Natural killer cell (primary cell): ENCODE measurements around the gene RIPOR2. TPM values are rescaled to one million over a fixed set of nuclear protein-coding genes. Genes with fewer than 3 reads are reported as not detected.

Source experiments
- ATAC-seq, 3 donors: fragments of 150-1000 bp in 2 of 3; fragments of 200-7000 bp in 1 of 3; cut with Tn5 transposase; 1 replicate in 1 of 3; 2 replicates in 2 of 3; pipeline ENCODE4 v1.10.0; 2021; ENCODE audit warnings: mild to moderate bottlenecking in 2 of 3, moderate library complexity in 2 of 3
- DNase-seq, 2 donors: peaks; one replicate each; pipeline versions ENCODE4 v3.0.0 to v3.0.0-alpha.2; 2013 to 2021; ENCODE audit warnings: mixed read lengths in 1 of 2
- H3K27ac ChIP-seq: one replicate; pipeline ENCODE4 v1.5.1; 2013; ENCODE audit warnings: mild to moderate bottlenecking, low read length
- H3K27me3 ChIP-seq: one replicate; pipeline ENCODE4 v1.6.1; 2013; ENCODE audit warnings: low read length; ENCODE audit not compliant: control insufficient read depth, insufficient read depth
- H3K36me3 ChIP-seq: one replicate; pipeline ENCODE4 v1.6.1; 2013; ENCODE audit warnings: low read length; ENCODE audit not compliant: control insufficient read depth, insufficient read depth
- H3K4me1 ChIP-seq: one replicate; pipeline ENCODE4 v1.6.1; 2013; ENCODE audit warnings: low read length; ENCODE audit not compliant: control insufficient read depth, insufficient read depth
- H3K4me3 ChIP-seq: one replicate; pipeline ENCODE4 v1.5.1; 2013; ENCODE audit warnings: low read length
- H3K9me3 ChIP-seq: one replicate; pipeline ENCODE4 v1.6.1; 2013; ENCODE audit warnings: low read length; ENCODE audit not compliant: control insufficient read depth, insufficient read depth
- H3K27ac Mint-ChIP-seq, 2 donors: one replicate each; pipeline ENCODE4 v1.8.0; 2022; ENCODE audit warnings: mild to moderate bottlenecking in 2 of 2, mixed read lengths in 2 of 2, moderate library complexity in 1 of 2
- H3K27me3 Mint-ChIP-seq, 2 donors: one replicate each; pipeline ENCODE4 v1.8.0; 2022; ENCODE audit warnings: low read depth in 2 of 2, mixed read lengths in 2 of 2
- H3K36me3 Mint-ChIP-seq: one replicate; pipeline ENCODE4 v1.8.0; 2022; ENCODE audit warnings: mixed read lengths
- H3K4me1 Mint-ChIP-seq, 2 donors: one replicate each; pipeline ENCODE4 v1.8.0; 2022; ENCODE audit warnings: mixed read lengths in 2 of 2
- H3K4me3 Mint-ChIP-seq: one replicate; pipeline ENCODE4 v1.8.0; 2022; ENCODE audit warnings: mild to moderate bottlenecking, moderate library complexity, mixed read lengths
- H3K9me3 Mint-ChIP-seq, 2 donors: one replicate each; pipeline ENCODE4 v1.8.0; 2022; ENCODE audit warnings: mixed read lengths in 2 of 2
- CTCF ChIP-seq: fragments of 200-600 bp; IDR thresholded peaks from one replicate; pipeline ENCODE4 v1.8.0; 2022; ENCODE audit warnings: antibody characterized with exemption
- WGBS: methylation state at CpG from one replicate; pipeline ENCODE4 v1.1.7; 2013; ENCODE audit warnings: missing lambda C conversion rate; ENCODE audit not compliant: insufficient coverage; 5-methylcytosine and 5-hydroxymethylcytosine counted together
- intact Hi-C: fragments of 100-400 bp; cut with micrococcal nuclease; formaldehyde crosslinking; loops from one replicate; pipeline ENCODE4 v1.14.2; 2022
- total RNA-seq, 4 donors: library from RNA; stranded (reverse); fragments of 120-200 nt in 1 of 4; gene quantifications; one replicate each; pipeline versions ENCODE4 v1.2.3 to v1.2.4, GENCODE V29; 2013 to 2022

The RIPOR2 gene
- total RNA-seq, 3 donors from 2014 or later (not counting 1 experiment from before 2014, with no cell fraction given): 234 to 312 (median 299) TPM

DNA sequence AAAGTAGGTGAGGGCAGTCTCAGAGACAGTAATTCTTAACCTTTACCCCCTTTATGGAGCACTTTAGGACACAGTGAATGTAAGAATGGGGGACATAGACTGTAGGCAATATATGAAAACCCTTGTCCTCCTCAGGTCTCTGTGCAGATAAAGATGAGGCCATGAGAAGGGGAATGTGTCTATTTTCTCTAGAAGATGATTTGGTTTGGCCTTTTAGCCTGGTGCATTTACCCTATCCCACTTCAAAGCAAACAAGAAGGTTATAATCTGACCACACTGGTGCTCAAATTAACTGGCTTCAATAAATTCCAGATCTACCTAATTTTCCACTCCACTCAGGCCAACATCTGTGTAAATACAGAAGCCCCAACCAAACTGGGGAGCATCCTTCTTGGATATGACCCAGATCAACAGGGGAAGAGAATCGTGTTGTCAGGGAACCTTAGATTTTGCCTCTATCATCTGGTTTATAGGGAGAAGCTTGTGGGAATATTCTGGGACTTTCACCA is 42.4 kb downstream of the RIPOR2 start:
- intact Hi-C loops: no loop called here
- H3K4me3 ChIP-seq: no peak overlapping the region
- peaks cover 57% of the 10 kb centered on the region for H3K4me1 ChIP-seq
- H3K27ac ChIP-seq: peak overlapping the region; percentile 46
- peaks cover 68 to 75% of the 10 kb centered on the region in 2 donors for H3K4me1 Mint-ChIP-seq
- 100% methylated on average over 1 of the region's 1 CpG for WGBS
- no peaks in the 10 kb centered on the region for H3K9me3 ChIP-seq
- H3K9me3 Mint-ChIP-seq: no peaks in the 10 kb centered on the region
- H3K27me3 ChIP-seq: no peaks in the 10 kb centered on the region
- DNase-seq (no peak), ATAC-seq (no peak)
- H3K27ac Mint-ChIP-seq: peak overlapping the region; percentile 89 to 93
- peak overlapping the region; percentile 47 for H3K4me3 Mint-ChIP-seq
- H3K36me3 Mint-ChIP-seq: no peaks in the 10 kb centered on the region
- peaks cover 53% of the 10 kb centered on the region for H3K36me3 ChIP-seq
- H3K27me3 Mint-ChIP-seq: no peaks in the 10 kb centered on the region
- TF ChIP-seq CTCF: no peak

DNA sequence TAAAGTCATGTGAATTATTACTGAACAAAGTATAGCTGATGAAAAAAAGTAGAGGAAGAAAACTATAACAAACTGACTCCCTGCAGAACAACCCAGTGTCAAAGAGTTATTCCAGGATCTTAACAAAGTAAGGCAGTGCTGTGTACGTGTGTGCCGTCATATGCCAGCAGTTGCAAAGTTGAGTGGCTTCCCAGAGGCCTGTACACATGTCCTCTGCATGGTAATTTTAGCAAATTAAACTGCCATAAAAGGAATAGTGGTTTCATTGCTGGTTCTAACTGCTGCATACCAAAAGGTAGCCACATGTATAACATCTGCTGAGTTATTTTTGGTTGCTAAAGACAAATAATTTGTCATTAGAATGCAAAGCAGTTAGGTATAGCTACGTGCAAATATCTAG is 44.8 kb downstream of the RIPOR2 start:
- DNase-seq (no peak), ATAC-seq (peak in 2 of 3 donors; percentile 36 to 46)
- Mint-ChIP-seq H3K27ac (peak overlapping the region; percentile 89 to 93), H3K4me1 (peaks cover 76 to 82% of the 10 kb centered on the region in 2 donors), H3K27me3 (no peaks in the 10 kb centered on the region), H3K4me3 (peak overlapping the region; percentile 80), H3K9me3 (no peaks in the 10 kb centered on the region), H3K36me3 (no peaks in the 10 kb centered on the region)
- Histone ChIP-seq H3K4me3 (no peak overlapping the region), H3K27me3 (no peaks in the 10 kb centered on the region), H3K36me3 (peaks cover 45% of the 10 kb centered on the region), H3K9me3 (no peaks in the 10 kb centered on the region), H3K27ac (peak overlapping the region; percentile 3), H3K4me1 (peaks cover 58% of the 10 kb centered on the region)
- TF ChIP-seq CTCF: no peak
- intact Hi-C loops: no loop called here
- WGBS: 14% methylated on average over 2 of the region's 3 CpGs

GRCh38 chr6:24890471-24890870 is 45.3 kb downstream of the RIPOR2 start:
- no peak for TF ChIP-seq CTCF
- H3K27me3 Mint-ChIP-seq: no peaks in the 10 kb centered on the region
- H3K27ac ChIP-seq: peak overlapping the region; percentile 3
- ATAC-seq (no peak), DNase-seq (no peak)
- no CpG with 5 or more reads among the region's 1 CpG for WGBS
- H3K4me1 ChIP-seq: peaks cover 56% of the 10 kb centered on the region
- H3K4me3 ChIP-seq: no peak overlapping the region
- no peaks in the 10 kb centered on the region for H3K36me3 Mint-ChIP-seq
- no peaks in the 10 kb centered on the region for H3K27me3 ChIP-seq
- H3K36me3 ChIP-seq: peaks cover 44% of the 10 kb centered on the region
- H3K9me3 Mint-ChIP-seq: no peaks in the 10 kb centered on the region
- no peaks in the 10 kb centered on the region for H3K9me3 ChIP-seq
- peak overlapping the region; percentile 89 to 93 for H3K27ac Mint-ChIP-seq
- intact Hi-C loops: no loop called here
- peak overlapping the region; percentile 45 for H3K4me3 Mint-ChIP-seq
- peaks cover 79 to 86% of the 10 kb centered on the region in 2 donors for H3K4me1 Mint-ChIP-seq
